Osteoblast (primary cell): Measurements from ENCODE around the gene PMIS2. TPM values are rescaled to one million over a fixed set of nuclear protein-coding genes. Genes with fewer than 3 reads are reported as not detected.
"Not testable (repeated sequence)": the region's sequence is repeated elsewhere in the genome, so short reads cannot be mapped to it uniquely, and the experiment has no call there.

ENCODE experiments used
- DNase-seq: peaks from one replicate; pipeline ENCODE4 v3.0.0; 2011; ENCODE audit warnings: low spot score, mixed read lengths; ENCODE audit not compliant: insufficient read length; ENCODE audit errors: missing footprints
- H2AFZ ChIP-seq: 2 replicates; pipeline ENCODE4 v1.6.0; 2011; ENCODE audit warnings: mild to moderate bottlenecking, low read length
- H3K27ac ChIP-seq: 2 replicates; pipeline ENCODE4 v1.5.1; 2011; ENCODE audit warnings: mild to moderate bottlenecking, low read depth, low read length, moderate library complexity
- H3K27me3 ChIP-seq: 2 replicates; pipeline ENCODE4 v1.6.0; 2012; ENCODE audit warnings: mild to moderate bottlenecking, control low read depth, inconsistent platforms, low read length, moderate library complexity; ENCODE audit not compliant: insufficient read depth
- H3K36me3 ChIP-seq: 2 replicates; pipeline ENCODE4 v1.5.1; 2011; ENCODE audit warnings: mild to moderate bottlenecking, low read length, control low read depth, moderate library complexity; ENCODE audit not compliant: insufficient read depth
- H3K4me1 ChIP-seq: 2 replicates; pipeline ENCODE4 v1.5.1; 2011; ENCODE audit warnings: mild to moderate bottlenecking, low read length, control low read depth, moderate library complexity; ENCODE audit not compliant: insufficient read depth
- H3K4me2 ChIP-seq: 2 replicates; pipeline ENCODE4 v1.6.0; 2011; ENCODE audit warnings: mild to moderate bottlenecking, low read length; ENCODE audit not compliant: insufficient read depth
- H3K4me3 ChIP-seq: fragments of 200-600 bp; sonication (generic); 3 replicates; pipeline ENCODE4 v1.5.1; 2012; ENCODE audit warnings: mild to moderate bottlenecking, low read length, inconsistent platforms; ENCODE audit not compliant: insufficient read depth
- H3K79me2 ChIP-seq: 2 replicates; pipeline ENCODE4 v1.6.0; 2012; ENCODE audit warnings: mild to moderate bottlenecking, low read length, control low read depth, inconsistent platforms; ENCODE audit not compliant: insufficient read depth
- H3K9me3 ChIP-seq: 2 replicates; pipeline ENCODE4 v1.5.1; 2011; ENCODE audit warnings: low read depth, low read length, control low read depth
- H4K20me1 ChIP-seq: 2 replicates; pipeline ENCODE4 v1.6.0; 2012; ENCODE audit warnings: mild to moderate bottlenecking, low read length, control low read depth; ENCODE audit not compliant: insufficient read depth
- total RNA-seq: library from RNA; depleted of rRNA; stranded (reverse); fragments of >200 nt; gene quantifications from 2 replicates; pipeline ENCODE4 v1.2.3, GENCODE V29; 2012
- TF ChIP-seq, protein P1 (sequence below): IDR thresholded peaks from 2 replicates; pipeline ENCODE4 v1.5.1; 2011; ENCODE audit warnings: mild to moderate bottlenecking, low read depth, low read length, moderate library complexity; ENCODE audit errors: extremely low read depth

PMIS2 gene
- total RNA-seq, 1 donor, result not detected

DNA sequence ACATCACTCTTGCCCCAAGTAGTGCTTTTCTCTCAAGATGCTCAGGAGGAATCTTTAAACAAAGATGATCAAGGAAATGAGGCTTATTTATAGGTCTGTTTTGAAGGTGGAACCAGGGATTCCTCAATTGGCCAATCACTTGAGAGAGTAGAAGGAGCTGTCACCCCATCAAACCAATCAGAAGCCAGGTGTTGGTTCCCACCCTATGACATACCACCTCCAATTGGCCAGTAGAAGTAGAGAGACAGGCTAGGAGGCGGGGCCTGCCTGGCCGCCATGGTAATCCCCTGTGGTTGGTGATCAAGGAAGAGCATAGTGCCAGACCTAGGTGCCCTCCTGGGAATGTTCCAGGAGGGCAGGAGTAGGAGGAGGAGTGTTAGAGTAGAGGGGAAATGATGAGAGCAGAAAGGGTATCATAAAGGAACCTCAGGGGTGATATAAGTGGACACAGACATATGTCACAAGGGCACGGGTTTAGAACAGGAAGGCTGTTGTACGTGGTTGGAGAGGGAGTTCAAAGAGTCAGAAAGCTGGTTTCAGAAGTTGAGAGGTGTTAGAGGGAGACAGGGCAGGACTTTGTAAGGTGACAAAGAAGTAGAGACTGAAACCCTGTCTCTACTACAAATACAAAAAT is 10.5 kb downstream of the PMIS2 start:
- no peaks in the 10 kb centered on the region for H4K20me1 ChIP-seq
- H2AFZ ChIP-seq, result no peak overlapping the region
- TF ChIP-seq, protein P1, sequence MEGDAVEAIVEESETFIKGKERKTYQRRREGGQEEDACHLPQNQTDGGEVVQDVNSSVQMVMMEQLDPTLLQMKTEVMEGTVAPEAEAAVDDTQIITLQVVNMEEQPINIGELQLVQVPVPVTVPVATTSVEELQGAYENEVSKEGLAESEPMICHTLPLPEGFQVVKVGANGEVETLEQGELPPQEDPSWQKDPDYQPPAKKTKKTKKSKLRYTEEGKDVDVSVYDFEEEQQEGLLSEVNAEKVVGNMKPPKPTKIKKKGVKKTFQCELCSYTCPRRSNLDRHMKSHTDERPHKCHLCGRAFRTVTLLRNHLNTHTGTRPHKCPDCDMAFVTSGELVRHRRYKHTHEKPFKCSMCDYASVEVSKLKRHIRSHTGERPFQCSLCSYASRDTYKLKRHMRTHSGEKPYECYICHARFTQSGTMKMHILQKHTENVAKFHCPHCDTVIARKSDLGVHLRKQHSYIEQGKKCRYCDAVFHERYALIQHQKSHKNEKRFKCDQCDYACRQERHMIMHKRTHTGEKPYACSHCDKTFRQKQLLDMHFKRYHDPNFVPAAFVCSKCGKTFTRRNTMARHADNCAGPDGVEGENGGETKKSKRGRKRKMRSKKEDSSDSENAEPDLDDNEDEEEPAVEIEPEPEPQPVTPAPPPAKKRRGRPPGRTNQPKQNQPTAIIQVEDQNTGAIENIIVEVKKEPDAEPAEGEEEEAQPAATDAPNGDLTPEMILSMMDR, result no peak
- H3K36me3 ChIP-seq, result no peaks in the 10 kb centered on the region
- no peak for DNase-seq
- no peak overlapping the region for H3K27ac ChIP-seq
- H3K27me3 ChIP-seq, result no peaks in the 10 kb centered on the region
- H3K79me2 ChIP-seq, result no peaks in the 10 kb centered on the region
- H3K4me3 ChIP-seq, result no peak overlapping the region
- H3K4me2 ChIP-seq, result no peak overlapping the region
- H3K4me1 ChIP-seq, result peaks cover 4% of the 10 kb centered on the region
- no peaks in the 10 kb centered on the region for H3K9me3 ChIP-seq

DNA sequence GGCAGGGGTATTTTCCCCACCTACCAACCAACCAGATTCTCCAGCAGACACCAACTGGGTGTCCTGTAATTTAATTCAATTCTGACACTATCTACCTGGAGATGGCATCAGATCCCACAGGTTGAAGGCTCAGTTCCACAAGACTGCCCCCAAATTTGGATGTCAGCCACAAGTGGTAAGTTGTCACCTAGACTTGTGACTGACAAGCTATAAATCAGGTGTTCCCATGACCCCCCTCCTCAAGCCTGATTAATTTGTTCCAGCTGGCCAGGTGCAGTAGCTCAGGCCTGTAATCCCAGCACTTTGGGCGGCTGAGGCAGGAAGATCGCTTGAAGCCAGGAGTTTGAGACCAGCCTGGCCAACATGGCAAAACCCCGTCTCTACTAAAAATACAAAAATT is 16.0 kb downstream of the PMIS2 start:
- H2AFZ ChIP-seq, result no peak overlapping the region
- DNase-seq, result no peak
- H3K9me3 ChIP-seq, result no peaks in the 10 kb centered on the region
- no peaks in the 10 kb centered on the region for H3K79me2 ChIP-seq
- no peaks in the 10 kb centered on the region for H4K20me1 ChIP-seq
- H3K4me2 ChIP-seq, result no peak overlapping the region
- H3K27ac ChIP-seq, result no peak overlapping the region
- no peaks in the 10 kb centered on the region for H3K27me3 ChIP-seq
- TF ChIP-seq, protein P1, result no peak
- no peaks in the 10 kb centered on the region for H3K36me3 ChIP-seq
- H3K4me3 ChIP-seq, result no peak overlapping the region
- H3K4me1 ChIP-seq, result peaks cover 4% of the 10 kb centered on the region

DNA sequence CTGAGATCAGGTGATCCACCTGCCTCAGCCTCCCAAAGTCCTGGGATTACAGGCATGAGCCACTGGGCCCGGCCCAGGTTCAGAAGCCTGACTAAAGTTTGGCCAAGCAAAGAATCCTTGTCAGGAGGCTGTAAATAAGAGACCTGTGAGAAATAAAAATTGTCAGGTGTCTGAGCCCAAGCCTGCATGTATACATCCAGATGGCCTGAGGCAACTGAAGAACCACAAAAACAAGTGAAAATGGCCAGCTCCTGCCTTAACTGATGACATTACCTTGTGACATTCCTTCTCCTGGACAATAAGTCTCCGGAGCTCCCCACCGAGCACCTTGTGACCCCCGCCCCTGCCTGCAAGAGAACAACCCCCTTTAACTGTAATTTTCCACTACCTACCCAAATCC is 18.5 kb downstream of the PMIS2 start:
- DNase-seq, H3K4me3 ChIP-seq, H3K4me1 ChIP-seq, H3K4me2 ChIP-seq, H3K79me2 ChIP-seq, H4K20me1 ChIP-seq, H3K27me3 ChIP-seq, H2AFZ ChIP-seq, H3K27ac ChIP-seq, H3K9me3 ChIP-seq, H3K36me3 ChIP-seq: not testable (repeated sequence)

DNA sequence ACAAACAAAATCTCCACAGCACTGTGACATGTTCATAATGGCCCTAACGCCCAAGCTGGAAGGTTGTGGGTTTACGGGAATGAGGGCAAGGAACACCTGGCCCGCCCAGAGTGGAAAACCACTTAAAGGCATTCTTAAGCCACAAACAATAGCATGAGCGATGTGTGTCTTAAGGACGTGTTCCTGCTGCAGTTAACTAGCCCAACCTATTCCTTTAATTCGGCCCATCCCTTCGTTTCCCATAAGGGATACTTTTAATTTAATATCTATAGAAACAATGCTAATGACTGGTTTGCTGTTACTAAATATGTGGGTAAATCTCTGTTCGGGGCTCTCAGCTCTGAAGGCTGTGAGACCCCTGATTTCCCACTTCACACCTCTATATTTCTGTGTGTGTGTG is 21.2 kb downstream of the PMIS2 start:
- not testable (repeated sequence) for H3K4me3 ChIP-seq, H3K79me2 ChIP-seq, H2AFZ ChIP-seq, H4K20me1 ChIP-seq, H3K27me3 ChIP-seq, H3K36me3 ChIP-seq, DNase-seq, H3K27ac ChIP-seq, H3K9me3 ChIP-seq, H3K4me1 ChIP-seq, H3K4me2 ChIP-seq

DNA sequence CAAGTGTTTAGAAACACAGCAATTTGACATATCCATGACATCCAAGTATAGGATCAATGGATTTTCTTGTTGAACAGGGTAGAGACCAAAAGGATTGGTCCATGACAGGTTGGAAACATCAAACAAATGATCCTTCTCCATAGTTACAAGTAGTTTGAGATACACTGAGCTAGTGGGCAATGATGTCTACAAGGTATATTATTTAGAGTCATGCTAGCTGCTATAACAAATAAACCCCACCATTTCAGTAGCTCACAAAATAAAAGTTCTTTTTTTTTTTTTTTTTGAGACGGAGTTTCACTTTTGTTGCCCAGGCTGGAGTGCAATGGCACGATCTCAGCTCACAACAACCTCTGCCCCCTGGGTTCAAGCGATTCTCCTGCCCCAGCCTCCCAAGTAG is 21.7 kb downstream of the PMIS2 start:
- TF ChIP-seq, protein P1, result no peak
- Histone ChIP-seq H2AFZ (no peak overlapping the region), H4K20me1 (no peaks in the 10 kb centered on the region), H3K27me3 (no peaks in the 10 kb centered on the region), H3K4me2 (no peak overlapping the region), H3K9me3 (no peaks in the 10 kb centered on the region), H3K4me1 (peaks cover 5% of the 10 kb centered on the region), H3K79me2 (no peaks in the 10 kb centered on the region), H3K36me3 (no peaks in the 10 kb centered on the region), H3K4me3 (no peak overlapping the region), H3K27ac (no peak overlapping the region)
- DNase-seq, result no peak
